HUES48 (cell line): ENCODE data around the gene PDE6A.

Source experiments
- H3K27ac ChIP-seq: one replicate; pipeline ENCODE4 v1.7.0; 2013; ENCODE audit warnings: low read depth, low read length, inconsistent platforms
- H3K27me3 ChIP-seq: 2 replicates; pipeline ENCODE4 v1.6.1; 2013; ENCODE audit warnings: mild to moderate bottlenecking, low read length; ENCODE audit not compliant: control insufficient read depth, insufficient read depth
- H3K36me3 ChIP-seq: 2 replicates; pipeline ENCODE4 v1.6.1; 2013; ENCODE audit warnings: low read length; ENCODE audit not compliant: control insufficient read depth, insufficient read depth
- H3K4me1 ChIP-seq: 2 replicates; pipeline ENCODE4 v1.6.1; 2013; ENCODE audit warnings: mild to moderate bottlenecking, low read length; ENCODE audit not compliant: control insufficient read depth, insufficient read depth
- H3K4me3 ChIP-seq: 2 replicates; pipeline ENCODE4 v1.5.1; 2013; ENCODE audit warnings: mild to moderate bottlenecking, low read depth, low read length
- H3K9ac ChIP-seq: 2 replicates; pipeline ENCODE4 v1.6.1; 2013; ENCODE audit warnings: mild to moderate bottlenecking, low read depth, low read length, moderate library complexity
- H3K9me3 ChIP-seq: 2 replicates; pipeline ENCODE4 v1.6.1; 2013; ENCODE audit warnings: low read length; ENCODE audit not compliant: control insufficient read depth, insufficient read depth

The PDE6A gene

DNA sequence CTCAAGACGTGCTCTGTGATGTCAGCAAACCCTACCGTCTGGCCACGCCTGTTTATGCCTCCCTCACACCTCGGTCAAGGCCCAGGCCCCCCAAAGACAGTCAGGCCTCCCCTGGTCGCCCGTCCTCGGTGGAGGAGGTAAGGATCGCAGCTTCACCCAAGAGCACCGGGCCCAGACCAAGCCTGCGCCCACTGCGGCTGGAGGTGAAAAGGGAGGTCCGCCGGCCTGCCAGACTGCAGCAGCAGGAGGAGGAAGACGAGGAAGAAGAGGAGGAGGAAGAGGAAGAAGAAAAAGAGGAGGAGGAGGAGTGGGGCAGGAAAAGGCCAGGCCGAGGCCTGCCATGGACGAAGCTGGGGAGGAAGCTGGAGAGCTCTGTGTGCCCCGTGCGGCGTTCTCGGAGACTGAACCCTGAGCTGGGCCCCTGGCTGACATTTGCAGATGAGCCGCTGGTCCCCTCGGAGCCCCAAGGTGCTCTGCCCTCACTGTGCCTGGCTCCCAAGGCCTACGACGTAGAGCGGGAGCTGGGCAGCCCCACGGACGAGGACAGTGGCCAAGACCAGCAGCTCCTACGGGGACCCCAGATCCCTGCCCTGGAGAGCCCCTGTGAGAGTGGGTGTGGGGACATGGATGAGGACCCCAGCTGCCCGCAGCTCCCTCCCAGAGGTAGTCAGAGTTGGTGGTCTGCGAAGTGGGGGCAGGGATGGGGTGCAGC lies 111.3 kb downstream of the PDE6A start:
- Histone ChIP-seq H3K36me3 (peaks cover 20% of the 10 kb centered on the region), H3K4me1 (no peaks in the 10 kb centered on the region), H3K9ac (no peak overlapping the region), H3K9me3 (no peaks in the 10 kb centered on the region), H3K27ac (no peak overlapping the region), H3K27me3 (no peaks in the 10 kb centered on the region), H3K4me3 (no peak overlapping the region)

DNA sequence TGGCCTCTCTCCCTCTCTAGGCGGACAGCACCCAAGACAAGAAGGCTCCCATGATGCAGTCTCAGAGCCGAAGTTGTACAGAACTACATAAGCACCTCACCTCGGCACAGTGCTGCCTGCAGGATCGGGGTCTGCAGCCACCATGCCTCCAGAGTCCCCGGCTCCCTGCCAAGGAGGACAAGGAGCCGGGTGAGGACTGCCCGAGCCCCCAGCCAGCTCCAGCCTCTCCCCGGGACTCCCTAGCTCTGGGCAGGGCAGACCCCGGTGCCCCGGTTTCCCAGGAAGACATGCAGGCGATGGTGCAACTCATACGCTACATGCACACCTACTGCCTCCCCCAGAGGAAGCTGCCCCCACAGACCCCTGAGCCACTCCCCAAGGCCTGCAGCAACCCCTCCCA lies 112.0 kb downstream of the PDE6A start:
- Histone ChIP-seq H3K4me1 (no peaks in the 10 kb centered on the region), H3K9me3 (no peaks in the 10 kb centered on the region), H3K36me3 (peaks cover 21% of the 10 kb centered on the region), H3K27me3 (no peaks in the 10 kb centered on the region), H3K27ac (no peak overlapping the region), H3K4me3 (no peak overlapping the region), H3K9ac (no peak overlapping the region)

DNA sequence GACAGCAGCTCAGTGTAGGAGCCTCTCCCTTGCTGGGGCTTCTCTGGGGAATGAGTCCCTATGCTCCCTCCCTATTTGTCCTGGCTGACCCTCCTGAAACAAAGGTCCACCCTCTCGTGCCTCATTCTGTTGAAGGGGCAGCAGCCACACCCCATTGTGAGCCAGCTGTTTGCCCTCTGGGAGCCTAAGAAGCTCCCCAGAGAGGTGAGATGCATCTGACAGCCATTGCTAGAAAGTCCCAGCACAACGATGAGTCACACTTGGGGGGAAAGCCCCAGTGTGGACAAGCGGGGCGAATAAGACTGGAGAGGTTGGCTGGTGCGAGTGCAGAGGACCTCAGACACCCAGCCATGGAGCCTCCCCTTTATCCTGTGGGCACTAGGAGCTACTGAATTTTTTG lies 113.1 kb downstream of the PDE6A start:
- no peak overlapping the region for H3K9ac ChIP-seq
- H3K4me1 ChIP-seq: no peaks in the 10 kb centered on the region
- H3K4me3 ChIP-seq: no peak overlapping the region
- no peaks in the 10 kb centered on the region for H3K27me3 ChIP-seq
- H3K27ac ChIP-seq: no peak overlapping the region
- no peaks in the 10 kb centered on the region for H3K9me3 ChIP-seq
- H3K36me3 ChIP-seq: peaks cover 30% of the 10 kb centered on the region

DNA sequence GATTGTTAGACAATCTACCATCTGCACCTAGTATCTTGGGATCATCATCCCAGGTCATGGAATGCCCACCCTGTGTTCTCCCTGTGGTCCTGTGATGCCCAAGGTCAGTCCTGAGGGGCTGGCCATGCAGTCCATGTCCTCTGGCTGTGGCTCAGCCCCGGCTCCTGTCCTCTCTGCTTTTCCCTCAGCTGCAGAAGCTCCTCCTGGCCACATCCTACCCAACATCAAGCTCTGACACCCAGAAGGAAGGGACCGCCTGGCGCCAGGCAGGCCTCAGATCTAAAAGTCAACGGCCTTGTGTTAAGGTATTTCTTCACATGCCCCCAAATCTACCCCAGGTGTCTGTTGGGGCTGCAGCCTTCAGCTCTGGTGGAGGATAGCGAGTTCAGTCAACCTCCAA lies 114.0 kb downstream of the PDE6A start:
- Histone ChIP-seq H3K27ac (no peak overlapping the region), H3K36me3 (peaks cover 30% of the 10 kb centered on the region), H3K4me1 (no peaks in the 10 kb centered on the region), H3K4me3 (no peak overlapping the region), H3K9me3 (no peaks in the 10 kb centered on the region), H3K27me3 (no peaks in the 10 kb centered on the region), H3K9ac (no peak overlapping the region)

DNA sequence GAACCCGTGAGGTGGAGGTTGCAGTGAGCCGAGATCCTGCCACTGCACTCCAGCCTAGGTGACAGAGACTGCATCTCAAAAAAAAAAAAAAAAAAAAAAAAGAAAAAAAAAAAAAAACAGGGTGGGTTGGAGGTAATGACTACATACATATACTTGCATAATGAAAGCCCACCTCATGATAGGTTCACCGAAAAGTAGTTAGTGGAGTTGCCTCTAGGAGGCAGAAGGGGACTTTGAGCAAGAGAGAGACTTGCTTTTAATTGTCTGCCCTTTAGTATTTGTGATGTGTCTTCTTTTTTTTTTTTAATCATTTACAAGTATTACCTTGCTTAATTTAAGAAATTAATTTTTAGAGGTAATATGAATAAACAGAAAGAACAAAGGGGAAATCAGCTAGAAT lies 114.6 kb downstream of the PDE6A start:
- Histone ChIP-seq H3K4me3 (no peak overlapping the region), H3K9ac (no peak overlapping the region), H3K27me3 (no peaks in the 10 kb centered on the region), H3K27ac (no peak overlapping the region), H3K36me3 (peaks cover 30% of the 10 kb centered on the region), H3K4me1 (no peaks in the 10 kb centered on the region), H3K9me3 (no peaks in the 10 kb centered on the region)

DNA sequence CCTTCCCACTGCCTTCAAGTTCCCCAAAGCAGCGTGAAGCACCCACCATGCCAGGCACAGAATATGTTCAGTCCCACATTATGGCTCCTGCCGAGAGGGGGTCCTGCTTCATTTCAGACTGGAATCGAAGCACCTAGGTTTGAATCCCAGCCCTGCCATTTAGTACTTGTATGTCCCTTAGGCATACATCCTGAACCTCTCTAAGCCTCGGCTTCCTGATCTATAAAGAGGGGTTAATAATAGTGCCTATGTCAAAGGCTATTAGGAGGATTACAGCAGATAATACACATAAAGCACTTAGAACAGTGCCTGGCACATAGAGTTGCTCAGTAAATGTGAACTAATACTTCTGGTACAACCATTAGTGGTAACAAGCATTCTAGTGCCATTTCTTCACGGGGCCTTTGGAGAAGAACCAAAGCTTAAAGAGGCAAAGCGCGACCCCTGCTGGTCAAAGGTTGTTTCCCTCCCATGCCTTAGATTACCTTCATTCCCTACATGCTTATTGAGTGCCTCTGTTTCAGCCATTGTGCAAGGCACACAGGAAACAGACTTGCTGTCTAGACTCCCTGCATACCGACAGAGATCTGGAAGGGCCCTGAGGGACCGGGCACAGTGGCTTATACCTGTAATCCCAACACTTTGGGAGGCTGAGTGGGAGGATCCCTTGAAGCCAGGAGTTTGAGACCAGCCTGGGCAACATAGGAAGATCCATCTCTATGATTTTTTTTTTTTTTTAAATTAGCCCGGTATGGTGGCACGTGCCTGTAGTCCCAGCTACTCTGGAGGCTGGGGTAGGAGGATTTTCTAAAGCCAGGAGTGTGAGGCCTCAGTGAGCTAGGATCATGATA lies 116.2 kb downstream of the PDE6A start:
- Histone ChIP-seq H3K9ac (no peak overlapping the region), H3K9me3 (no peaks in the 10 kb centered on the region), H3K36me3 (peaks cover 30% of the 10 kb centered on the region), H3K27me3 (no peaks in the 10 kb centered on the region), H3K4me1 (no peaks in the 10 kb centered on the region), H3K27ac (no peak overlapping the region), H3K4me3 (no peak overlapping the region)

DNA sequence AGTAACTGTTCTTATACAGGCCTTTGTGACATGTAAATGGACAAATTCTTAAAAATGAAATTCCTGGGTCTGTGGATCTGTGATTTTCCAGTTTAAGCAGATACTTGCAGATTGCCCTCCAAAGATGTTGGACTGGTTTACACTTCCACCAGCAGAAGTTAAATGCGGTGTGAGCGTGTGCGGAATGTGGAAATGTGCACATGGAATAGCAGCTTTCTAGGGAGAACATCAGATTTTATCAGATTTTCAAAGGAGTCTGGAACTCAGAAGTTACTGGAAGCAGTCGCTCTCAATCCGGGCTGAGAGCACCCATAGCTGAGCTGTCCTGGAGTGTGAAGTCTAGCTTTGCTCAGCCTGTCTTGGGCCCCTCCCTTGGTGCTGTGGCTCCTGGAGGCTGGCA lies 117.0 kb downstream of the PDE6A start:
- no peak overlapping the region for H3K9ac ChIP-seq
- H3K36me3 ChIP-seq: peaks cover 23% of the 10 kb centered on the region
- peaks cover 6% of the 10 kb centered on the region; the same call in 1 of the 2 replicates for H3K4me1 ChIP-seq
- no peaks in the 10 kb centered on the region for H3K9me3 ChIP-seq
- H3K4me3 ChIP-seq: no peak overlapping the region
- no peak overlapping the region for H3K27ac ChIP-seq
- no peaks in the 10 kb centered on the region for H3K27me3 ChIP-seq

DNA sequence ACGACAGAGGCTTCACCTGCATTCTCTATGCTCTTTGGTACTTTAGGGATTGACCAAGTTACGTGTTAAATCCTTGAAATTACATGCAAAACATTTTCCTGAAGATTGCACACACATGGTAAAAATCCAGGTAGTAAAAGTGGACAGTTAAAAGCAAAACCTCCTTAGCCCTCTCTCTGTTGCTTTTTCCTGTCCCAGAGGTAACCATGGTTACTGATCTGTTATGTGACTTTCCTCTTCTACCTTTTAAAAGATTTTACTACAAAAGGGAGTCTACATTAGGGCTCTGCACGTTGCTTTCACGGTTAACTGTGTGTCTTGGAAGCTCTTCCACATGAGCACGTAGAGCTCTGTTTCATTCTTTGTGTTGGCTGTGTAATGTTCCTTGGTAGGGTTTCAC lies 117.5 kb downstream of the PDE6A start:
- Histone ChIP-seq H3K27ac (no peak overlapping the region), H3K9me3 (no peaks in the 10 kb centered on the region), H3K4me1 (peaks cover 8% of the 10 kb centered on the region; the same call in 1 of the 2 replicates), H3K36me3 (peaks cover 19% of the 10 kb centered on the region), H3K4me3 (no peak overlapping the region), H3K27me3 (no peaks in the 10 kb centered on the region), H3K9ac (no peak overlapping the region)

DNA sequence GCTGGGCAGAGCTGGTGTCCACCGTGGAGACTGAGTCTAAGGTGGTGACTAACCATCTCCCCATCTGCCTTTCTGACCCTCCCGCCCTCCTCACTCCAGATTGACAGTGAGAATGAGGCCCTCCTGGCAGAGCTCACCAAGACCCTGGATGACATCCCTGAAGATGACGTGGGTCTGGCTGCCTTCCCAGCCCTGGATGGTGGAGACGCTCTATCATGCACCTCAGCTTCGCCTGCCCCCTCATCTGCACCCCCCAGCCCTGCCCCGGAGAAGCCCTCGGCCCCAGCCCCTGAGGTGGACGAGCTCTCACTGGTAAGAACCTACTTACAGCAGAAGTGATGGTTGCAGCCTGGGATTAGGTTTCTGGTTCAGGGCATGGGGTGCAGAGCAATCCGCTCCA lies 118.0 kb downstream of the PDE6A start:
- H3K9ac ChIP-seq: no peak overlapping the region
- no peak overlapping the region for H3K27ac ChIP-seq
- H3K27me3 ChIP-seq: no peaks in the 10 kb centered on the region
- peaks cover 19% of the 10 kb centered on the region for H3K36me3 ChIP-seq
- H3K9me3 ChIP-seq: no peaks in the 10 kb centered on the region
- H3K4me1 ChIP-seq: peaks cover 8% of the 10 kb centered on the region; the same call in 1 of the 2 replicates
- H3K4me3 ChIP-seq: no peak overlapping the region

DNA sequence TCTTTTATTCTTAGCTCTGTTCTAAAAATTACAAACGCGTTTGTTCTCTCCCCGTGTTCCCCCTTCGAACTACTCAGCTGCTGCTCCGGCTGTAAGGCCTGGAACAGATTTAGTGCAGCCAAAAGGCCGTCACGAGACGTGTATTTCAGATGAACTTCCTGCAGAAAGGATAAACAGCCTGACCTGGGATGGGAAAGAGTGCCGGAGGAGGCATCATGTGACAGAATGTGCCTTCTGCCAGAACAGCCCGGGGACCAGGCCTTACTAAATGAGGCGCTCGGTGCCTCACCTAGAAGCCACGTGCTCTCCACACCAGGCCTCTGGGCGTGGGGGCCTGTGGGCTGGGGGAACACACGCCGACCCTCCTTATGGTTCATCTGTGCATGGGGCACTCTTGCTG lies 119.7 kb downstream of the PDE6A start:
- no peak overlapping the region for H3K9ac ChIP-seq
- no peaks in the 10 kb centered on the region for H3K27me3 ChIP-seq
- no peak overlapping the region for H3K27ac ChIP-seq
- peaks cover 8% of the 10 kb centered on the region; the same call in 1 of the 2 replicates for H3K4me1 ChIP-seq
- peaks cover 10% of the 10 kb centered on the region for H3K36me3 ChIP-seq
- H3K9me3 ChIP-seq: no peaks in the 10 kb centered on the region
- no peak overlapping the region for H3K4me3 ChIP-seq

DNA sequence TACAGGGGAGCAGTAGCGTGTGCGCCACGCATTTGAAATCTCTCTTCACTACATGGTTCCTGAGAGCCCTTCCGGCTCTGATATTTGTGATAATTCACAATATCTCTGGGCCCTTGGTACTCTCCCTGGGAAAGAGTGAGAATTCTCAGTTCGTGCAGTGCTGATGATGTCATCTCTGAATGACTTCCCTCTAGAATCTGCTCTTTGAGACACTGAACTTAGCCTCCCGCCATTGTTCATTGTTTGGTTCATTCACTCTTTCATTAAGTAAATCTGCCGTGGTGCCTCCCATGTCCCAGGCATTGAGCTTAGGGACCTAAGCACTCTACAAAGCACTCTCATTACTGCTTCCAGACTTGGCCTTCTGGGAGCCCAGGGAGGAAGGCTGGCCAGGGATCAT lies 120.5 kb downstream of the PDE6A start:
- Histone ChIP-seq H3K4me1 (peaks cover 8% of the 10 kb centered on the region; the same call in 1 of the 2 replicates), H3K36me3 (peaks cover 10% of the 10 kb centered on the region), H3K27ac (no peak overlapping the region), H3K9ac (no peak overlapping the region), H3K27me3 (no peaks in the 10 kb centered on the region), H3K4me3 (no peak overlapping the region), H3K9me3 (no peaks in the 10 kb centered on the region)
